ENCODE measurements around the gene TPSG1. TPM values are rescaled to one million over a fixed set of nuclear protein-coding genes. Genes with fewer than 3 reads are reported as not detected.
"Not testable (repeated sequence)": the region's sequence is repeated elsewhere in the genome, so short reads cannot be mapped to it uniquely, and the experiment has no call there.

Gene TPSG1
- polyA plus RNA-seq, 5 donors, result 0.29 to 0.60 (median 0.37) TPM; not detected in 1

DNA sequence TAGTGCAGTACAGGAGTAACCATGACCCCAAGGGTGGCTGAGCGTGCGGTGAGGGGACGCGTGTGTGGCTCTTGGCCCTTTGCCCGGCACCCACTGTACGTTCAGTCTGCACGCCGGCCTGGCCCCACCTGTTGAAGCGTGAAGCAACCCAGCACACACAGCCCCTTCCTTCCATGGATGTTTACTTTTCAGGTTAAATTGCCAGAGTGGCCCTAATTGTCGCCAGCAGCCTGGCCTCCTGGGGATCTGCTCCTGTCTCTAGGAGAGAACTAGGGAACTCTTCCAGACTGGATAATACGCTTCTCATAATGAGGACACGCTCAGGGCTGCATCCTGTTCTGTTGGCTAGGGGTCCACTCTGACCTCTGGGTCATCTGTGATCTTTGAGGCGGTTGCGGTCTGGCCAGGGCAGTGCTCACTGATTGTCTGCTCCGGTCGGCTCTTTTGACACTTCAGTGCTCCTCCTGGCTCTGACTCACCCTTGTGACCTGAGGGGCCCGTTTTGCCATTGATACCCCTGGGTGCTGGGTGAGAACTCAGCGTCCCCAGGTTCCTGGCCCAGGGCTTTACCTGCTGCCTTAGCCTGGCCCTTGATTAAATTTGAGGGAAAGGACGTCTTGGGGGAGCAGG is 27.7 kb downstream of the TPSG1 start:
- no peak for DNase-seq

DNA sequence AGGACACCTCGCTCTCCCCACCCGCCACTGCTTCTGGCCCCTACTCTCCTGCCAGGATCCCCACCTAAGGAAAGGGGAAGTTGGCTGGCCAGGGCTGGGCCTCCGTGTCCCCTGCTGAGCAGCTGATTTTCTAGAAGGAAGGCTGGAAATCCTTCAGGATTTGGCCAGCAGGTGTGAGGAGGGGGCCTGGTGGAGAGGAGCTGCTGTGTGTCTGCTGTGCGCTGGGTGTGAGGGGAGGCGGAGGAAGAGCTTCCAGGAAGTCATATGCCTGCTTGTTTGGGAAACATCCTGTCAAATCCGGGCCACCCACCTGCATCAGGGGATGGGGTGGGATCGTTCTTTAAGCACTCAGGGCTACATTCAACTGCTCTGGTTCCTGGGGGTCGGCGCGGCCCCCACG is 28.6 kb downstream of the TPSG1 start:
- no peak for DNase-seq

DNA sequence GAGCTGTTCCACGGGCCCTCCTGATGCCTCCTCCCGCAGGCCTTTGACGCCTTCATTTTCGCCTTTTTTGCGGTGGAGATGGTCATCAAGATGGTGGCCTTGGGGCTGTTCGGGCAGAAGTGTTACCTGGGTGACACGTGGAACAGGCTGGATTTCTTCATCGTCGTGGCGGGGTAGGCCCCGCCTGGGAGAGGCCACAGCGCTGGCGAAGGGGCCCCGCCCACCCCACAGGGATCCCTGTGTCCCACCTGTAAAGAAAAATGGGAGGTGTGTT is 29.7 kb downstream of the TPSG1 start:
- no peak for DNase-seq

DNA sequence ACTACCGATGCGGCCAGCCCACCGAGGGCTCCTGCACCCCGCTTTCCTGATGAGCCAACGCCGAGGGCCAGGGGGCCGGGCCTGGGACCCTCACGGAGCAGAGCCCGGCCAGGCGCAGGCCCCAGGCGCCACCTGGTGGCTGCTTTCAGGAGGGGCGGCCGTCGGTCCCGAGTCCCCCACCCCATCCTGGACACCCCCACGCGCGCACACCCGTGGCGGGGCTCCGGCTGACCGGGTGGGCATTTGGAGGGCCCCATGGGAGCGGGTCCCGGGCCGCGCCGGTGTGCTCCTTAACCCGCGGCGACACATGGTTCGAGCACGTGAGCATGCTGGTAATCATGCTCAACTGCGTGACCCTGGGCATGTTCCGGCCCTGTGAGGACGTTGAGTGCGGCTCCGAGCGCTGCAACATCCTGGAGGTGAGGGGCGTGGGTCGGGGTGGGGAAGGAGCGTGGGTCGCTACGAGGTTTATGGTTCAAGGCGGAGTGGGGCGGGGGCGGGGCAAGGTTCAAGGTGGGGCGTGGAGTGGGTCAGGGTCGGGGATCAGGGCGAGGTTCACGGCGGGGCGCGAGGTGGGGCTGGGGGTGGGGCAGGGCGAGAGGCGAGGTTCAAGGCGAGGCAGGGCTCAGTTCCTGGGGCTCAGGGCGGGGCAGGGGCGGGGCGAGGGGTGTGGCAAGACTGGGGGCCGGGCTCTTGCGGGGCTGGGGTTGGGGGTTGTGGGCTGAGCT is 30.2 kb downstream of the TPSG1 start:
- no peak for DNase-seq

DNA sequence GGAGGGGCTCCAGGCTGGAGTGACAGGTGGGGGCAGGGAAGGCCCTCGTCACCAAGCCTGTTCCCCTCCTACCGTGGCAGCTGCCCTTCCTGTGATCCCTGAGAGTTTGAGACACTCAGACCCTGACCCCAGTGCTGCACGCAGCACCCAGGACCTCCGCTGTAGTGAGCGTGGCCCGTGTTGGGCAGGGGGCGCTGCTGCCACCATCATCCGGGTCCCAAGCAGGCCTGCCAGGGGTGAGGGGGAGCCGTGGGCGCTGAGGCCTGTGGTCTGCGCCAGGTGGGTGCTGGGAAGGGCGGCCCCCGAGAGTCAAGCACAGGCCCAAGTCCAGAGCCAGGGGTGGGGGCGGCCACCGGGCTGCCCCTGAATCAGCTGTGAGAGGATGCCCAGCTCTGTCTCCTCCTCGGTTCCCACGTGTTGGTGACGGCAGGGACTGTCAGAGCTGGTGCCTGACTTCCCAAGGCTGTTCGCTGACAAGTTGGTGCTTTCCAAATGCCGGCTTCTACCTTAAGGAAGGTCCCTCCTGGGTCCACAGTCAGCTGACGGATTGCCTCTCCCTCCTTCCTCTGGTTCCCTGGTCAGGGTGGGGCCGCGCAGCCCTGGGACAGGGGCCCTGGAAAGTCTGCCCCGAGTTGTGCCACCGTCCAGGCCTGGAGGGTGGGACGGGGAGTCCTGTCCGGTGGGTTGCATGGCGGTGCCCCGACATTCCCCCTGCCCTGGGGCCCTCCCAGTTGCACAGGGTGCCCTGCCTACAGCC is 31.1 kb downstream of the TPSG1 start:
- no peak for DNase-seq

DNA sequence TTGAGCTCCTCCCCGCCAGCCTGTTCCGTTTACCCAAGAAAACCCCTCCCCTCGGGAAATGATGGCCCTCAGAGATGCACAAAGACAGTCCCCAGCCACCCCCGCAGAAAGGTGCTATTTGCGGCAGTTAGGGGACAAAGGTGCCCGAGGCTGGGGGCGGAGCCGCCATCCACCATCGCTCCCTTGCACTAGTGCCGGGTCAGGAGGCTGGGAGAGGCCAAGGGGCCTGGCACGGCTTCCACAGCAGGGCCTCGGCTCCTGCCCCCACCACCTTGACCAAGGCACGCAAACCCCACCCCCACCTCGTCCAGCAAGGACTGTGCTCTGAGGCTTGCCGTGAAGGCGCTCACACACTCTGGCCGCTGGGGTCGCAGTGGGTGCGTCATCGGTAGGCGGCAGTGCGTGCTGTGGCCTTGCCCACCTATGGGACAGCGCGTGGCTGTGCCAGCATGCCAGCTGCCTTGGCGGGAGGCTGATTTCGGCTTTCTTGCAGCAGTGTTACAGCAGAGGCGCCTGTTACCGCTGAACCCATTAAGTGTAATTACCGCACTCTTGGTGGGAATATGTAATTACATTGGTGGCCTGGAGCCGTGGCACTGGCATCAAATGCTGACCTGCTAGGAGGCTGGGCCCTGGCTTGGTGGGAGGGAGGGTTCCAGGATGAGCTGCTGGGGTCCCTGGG is 31.8 kb downstream of the TPSG1 start:
- DNase-seq, result no peak

DNA sequence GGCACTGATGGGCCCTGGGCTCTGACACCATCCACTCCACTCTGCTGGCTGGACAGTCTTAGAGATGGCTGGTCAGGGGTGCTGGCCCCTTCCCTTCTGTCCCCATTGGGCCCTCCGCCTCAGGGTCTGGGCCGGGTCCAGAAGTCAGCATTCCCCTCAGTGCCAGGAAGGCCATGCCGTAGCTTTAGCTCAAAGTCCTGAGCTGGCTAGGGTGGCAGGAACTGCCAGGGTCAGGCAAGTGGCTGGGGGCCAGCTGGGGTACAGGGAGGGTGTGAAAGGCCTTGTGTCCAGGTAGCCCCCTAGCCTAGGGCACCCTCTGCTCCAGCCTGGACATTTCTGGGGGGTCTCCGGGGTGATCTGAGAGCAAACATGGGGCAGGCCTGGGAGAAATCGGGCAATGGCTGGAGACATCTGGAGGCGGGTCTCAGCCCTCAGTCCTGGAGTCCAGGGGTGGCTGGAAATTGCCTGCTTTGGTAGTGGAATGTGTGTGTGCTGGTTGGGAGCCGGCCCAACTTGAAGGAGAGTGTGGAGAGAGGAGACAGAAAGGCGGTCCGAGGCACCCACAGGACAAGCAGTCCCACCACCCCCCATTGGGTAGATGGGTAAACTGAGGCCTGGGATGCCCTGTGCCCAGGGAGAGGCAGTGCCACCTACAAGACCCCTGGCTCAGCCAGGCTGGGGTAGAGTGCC is 32.5 kb downstream of the TPSG1 start:
- DNase-seq, result no peak

DNA sequence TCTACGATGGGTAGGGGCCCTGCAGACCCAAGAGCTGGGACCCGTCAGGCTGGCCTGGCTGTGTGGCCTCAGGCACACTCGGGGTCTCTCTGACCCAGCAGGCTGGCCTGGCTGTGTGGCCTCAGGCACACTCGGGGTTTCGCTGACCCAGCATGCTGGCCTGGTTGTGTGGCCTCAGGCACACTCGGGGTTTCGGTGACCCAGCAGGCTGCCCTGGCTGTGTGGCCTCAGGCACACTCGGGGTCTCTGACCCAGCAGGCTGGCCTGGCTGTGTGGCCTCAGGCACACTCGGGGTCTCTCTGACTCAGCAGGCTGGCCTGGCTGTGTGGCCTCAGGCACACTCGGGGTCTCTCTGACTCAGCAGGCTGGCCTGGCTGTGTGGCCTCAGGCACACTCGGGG is 34.3 kb downstream of the TPSG1 start:
- DNase-seq, result not testable (repeated sequence)

DNA sequence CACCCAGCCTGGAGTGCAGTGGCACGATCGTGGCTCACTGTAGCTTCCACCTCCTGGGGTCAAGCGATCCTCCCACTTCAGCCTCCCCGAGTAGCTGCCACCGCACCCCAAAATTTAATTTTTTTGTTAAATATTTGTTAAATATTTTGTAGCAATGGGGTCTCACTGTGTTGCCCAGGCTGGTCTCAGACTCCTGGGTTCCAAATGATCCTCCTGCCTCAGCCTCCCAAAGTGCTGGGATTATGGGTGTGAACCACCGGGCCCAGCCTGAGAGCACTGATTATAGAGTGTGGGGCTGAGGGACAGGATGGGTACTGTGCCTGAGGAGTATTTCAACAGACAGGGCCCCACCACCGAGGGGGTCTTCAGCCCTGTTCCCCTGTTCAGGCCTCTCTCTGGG is 35.6 kb downstream of the TPSG1 start:
- DNase-seq, result no peak

DNA sequence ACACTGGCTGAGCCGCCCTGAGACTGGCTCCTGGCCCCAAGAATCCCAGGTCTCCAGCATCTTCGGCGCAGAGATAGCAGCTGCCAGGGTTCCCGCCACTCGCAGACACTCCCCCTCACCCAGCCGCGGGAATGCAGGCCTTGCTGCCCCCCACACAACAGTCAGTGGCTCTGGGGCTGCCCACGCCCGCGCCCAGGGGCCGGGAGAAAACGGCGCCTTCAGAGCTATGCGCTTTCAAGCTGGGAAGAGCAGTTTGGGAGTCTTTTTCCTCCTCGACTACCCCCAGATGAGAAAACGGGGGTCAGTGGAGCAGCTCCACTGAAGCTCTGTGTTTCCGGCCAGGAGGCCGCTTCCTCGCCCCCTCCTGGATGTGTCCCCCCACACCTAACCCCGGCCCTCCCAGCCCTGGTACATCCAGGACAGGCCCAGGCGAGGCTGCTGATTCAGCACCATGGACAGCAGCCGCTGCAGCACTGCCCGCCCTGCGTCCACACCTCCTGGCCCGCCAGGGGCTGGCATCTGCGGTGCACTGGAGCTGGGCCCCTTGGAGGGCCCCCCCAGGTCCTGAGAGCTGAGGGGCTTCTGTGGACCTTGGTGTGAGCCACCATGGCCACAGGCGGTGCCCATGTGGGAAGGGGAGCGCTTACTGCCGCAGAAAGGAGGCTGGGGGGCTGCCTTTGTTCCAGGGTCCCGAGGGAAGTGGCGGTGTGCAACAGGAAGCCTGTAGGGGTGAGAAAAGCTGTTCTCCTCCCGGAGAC is 36.5 kb downstream of the TPSG1 start:
- DNase-seq, result peak in 1 of 2 donors; percentile 42

DNA sequence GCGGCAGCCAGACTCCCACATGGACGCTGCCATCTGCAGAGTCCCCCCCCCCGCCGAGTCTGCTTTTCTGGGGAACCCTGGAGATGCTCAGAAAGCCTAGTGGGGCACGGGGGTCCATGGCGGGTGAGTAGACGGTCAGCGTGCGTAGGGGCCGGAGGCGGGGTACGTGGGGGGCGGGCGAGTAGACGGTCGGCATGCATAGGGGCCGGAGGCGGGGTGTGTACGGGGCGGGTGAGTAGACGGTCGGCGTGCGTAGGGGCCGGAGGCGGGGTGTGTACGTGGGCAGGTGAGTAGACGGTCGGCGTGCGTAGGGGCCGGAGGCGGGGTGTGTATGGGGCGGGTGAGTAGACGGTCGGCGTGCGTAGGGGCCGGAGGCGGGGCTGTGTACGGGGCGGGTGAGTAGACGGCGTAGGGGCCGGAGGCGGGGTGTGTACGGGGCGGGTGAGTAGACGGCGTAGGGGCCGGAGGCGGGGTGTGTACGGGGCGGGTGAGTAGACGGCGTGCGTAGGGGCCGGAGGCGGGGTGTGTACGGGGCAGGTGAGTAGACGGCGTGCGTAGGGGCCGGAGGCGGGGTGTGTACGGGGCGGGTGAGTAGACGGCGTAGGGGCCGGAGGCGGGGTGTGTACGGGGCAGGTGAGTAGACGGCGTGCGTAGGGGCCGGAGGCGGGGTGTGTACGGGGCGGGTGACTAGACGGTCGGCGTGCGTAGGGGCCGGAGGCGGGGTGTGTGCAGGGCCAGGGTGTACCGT is 39.4 kb downstream of the TPSG1 start:
- not testable (repeated sequence) for DNase-seq

DNA sequence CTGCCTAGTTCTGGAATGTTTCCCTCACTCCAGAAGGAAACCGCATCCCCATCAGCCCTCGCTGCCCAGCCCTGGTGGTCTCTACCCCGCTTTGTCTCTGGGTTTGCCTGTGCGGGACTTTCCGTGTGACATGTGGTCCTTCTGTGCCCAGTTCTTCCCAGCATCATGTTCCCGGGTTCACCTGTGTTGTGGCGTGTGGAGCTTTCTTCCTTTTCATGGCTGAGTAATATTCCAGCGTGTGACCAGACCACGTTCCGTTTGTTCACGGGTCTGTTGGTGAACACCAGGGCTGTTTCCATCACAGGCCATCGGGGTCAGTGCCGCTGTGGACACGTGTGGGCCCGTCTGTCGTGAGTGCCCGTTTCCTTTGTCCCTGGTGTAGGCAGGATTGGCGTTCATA is 40.1 kb downstream of the TPSG1 start:
- DNase-seq, result no peak

DNA sequence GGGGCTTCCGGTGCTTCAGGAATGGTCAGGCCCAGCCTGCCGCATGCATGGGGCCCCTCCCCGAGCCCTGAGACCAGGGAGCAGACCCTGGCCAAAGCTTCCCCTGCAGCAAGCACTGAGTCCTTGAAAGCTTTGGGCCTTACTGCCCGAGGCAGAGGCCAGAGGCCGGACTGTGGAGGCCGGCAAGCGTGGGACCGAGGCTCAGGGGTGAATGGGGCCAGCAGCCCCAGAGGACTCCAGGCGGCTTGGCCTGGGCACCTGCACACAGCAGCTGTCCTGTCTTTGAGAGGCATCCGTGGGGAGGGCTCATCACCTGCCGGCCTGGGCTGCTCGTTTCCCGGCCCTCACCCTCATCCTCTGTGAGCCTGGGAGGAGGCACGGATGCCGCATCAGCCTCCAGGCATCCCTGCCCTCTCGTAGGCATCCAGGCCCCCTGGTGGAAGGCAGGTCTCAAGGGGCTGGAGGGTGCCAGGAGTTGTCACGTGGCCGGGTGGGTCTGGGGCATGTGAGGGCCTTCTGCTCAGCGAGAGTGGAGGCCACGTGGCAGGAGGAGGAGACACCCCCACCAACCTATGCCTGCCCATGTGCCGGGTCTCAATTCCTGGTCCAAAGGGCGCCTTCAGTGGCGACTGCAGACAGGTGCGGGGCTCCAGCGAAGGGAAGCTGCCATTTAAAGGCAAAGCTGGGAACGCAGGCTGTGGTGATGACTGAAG is 40.8 kb downstream of the TPSG1 start:
- DNase-seq, result no peak

DNA sequence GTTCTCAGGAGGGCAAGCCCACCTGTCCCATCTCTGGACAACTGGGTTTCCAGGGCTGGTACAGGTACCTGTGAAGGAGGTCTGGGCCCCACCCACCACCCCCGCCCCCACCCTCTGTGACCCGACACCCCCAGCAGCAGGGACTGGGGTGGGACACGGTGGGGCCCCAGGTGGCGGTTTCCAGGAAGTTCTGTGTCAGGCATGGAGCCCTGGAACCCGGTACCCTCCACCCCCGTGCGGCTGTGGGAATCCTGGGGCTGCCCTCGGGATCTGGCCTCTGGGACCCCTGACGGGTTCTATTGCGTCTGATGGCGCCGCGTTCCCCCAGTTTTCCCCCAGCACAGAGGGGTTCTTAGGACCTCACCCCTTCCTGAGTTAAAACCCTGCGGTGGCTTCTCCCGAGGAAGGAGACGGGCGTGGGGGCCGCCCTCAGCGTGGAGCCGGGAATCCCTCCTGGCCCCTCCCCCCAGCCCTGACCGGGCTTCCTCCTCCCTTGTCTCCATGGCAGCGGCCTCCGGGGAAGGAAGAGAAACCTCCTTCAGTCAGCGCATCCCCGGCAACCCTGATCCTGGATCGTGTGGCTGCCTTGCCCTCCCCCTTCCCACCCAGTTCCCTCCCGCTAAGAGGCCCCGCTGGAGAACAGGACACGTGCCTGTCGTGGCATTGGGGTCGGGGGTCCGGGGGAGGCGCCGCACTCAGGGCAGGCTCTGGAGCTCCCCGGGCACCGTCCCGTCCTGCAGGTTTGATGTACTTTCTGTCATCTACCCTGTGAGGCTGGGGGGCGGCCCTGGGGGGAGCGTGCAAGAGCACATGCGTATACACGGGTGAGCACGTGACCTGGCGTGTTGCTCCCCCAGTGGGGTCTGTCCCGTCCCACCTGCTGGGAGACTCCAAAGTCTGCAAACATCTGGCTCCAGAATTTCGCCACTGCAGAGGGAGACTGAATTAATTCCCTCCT is 41.8 kb downstream of the TPSG1 start:
- no peak for DNase-seq

DNA sequence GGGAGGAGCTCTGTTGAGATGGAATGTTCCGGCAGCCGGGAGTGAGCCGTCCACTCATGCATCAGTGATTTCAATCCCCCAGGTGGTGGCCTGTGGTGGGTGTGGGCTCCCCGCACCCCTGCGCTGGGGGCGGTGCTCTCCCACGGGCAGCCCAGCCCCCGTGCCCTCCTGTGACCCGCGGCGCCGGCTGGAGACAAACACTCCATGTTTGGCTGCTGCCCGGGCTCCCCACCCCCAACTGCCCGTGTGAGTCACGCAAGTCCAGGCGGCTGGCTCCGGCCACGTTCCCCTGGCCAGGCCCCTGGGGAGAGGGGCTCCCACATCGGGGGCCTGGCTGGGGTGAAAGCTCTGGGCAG is 42.8 kb downstream of the TPSG1 start:
- DNase-seq, result no peak

DNA sequence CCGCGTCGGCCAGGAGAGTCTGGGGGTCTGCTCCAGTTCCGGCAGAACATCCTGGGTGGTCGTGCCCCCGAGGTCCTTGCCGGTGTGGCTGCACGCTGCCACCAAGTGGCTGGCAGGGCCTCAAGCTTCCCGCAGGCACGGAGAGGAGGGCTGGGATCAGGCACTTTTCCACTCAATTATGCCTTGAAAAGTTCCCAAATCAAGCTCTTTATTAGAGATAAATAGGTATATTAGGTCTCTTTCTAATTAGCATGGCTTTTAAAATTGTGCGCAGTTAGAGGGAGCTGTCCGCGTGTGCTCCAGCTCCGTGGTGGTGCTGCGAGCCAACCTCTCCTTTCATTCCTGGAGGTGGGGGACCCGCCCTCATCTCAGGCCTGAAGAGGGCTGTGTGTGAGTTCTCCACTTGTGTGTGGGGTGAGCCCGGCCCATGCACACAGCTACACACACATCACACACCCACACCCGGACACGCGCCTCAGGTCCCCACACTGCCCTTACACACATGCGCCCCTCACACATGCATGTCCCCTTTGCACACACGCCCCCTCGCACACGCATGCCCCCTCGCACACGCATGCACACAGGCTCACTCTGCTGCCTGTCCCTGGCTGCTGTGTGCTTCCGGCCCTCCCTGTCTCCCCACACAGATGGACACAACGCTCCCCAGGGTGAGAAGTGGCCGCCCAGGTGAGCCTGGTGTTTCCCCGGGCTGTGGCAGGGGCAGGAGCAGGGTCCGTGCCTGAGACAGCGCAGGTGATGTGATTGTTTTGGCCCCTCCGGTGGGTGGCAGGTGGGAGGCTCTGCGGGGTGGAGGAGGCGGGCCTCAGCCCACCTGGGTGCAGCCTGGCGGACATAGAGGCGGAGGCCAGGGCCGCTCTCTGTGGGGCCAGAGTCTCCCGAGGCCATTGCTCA is 43.4 kb downstream of the TPSG1 start:
- no peak for DNase-seq

DNA sequence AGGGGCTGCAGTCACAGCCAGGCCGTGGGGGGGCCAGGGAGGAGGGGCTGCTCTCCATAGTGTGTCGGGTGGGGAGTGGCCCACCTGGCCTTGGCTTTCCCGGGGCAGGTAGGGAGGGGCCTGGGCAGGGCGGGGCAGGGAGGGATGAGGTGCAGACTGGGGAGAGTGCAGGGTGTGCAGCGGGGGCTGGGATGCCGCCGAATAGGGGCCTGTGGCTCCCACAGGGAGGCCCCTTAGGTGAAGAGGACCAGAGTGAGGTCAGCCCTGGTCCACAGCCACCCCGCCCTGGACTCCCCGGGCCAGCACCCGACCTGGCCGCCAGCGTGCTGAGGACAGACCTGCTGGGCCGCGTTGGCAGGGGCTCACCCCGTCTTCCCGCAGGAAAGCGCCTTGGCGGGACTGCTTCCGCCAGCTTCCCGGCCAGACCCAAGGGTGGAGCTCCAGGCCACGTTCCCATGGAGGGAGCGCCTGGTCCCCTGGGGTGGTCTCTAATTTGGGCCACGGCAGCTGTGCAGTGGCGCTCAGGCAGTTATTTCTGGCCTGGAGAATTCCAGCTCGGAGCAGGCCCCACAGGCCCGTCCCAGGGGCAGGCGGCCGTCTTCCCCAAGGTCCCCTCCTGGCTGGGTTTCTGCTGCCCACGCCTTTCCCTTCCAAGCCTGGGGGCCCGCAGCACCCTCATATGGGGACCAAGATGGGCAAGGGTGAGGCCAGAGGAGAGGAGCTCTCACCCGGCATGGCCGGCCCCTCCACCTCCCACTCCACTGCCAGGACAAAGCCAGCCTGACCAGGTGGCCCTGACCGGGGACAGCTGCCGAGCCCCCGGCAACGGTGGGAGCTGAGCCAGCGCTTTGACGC is 44.3 kb downstream of the TPSG1 start:
- DNase-seq, result no peak

Data from right lung (tissue), 5 donors.